Common myeloid progenitor, CD34-positive (primary cell): ENCODE data around the gene ASCC1.

Experiments
- CTCF ChIA-PET: fragments of 350-600 bp; sonication (Branson Sonifier 250); formaldehyde crosslinking; loops from one replicate; lab custom pipeline; 2021; ENCODE audit warnings: antibody characterized with exemption; lab: Charles Lee
- POLR2A ChIA-PET: fragments of 350-600 bp; sonication (Branson Sonifier 250); formaldehyde crosslinking; loops from one replicate; lab custom pipeline; 2021; ENCODE audit warnings: antibody characterized with exemption; lab: Charles Lee
- DNase-seq, 3 donors: peaks; one replicate each; pipeline versions ENCODE4 v3.0.0 to v3.0.0-alpha.2; 2013
- H3K27ac ChIP-seq, 2 experiments: 1 replicate in 1 of 2; 2 replicates in 1 of 2; pipeline ENCODE4 v1.7.0; 2013; ENCODE audit warnings: inconsistent platforms in 2 of 2, low read length in 2 of 2, mild to moderate bottlenecking in 2 of 2, low read depth in 1 of 2, moderate library complexity in 1 of 2; ENCODE audit not compliant: severe bottlenecking in 2 of 2, insufficient read depth in 1 of 2, poor library complexity in 1 of 2
- H3K27me3 ChIP-seq, 5 experiments: replicated peaks in 2 of 5; 1 replicate in 3 of 5; 2 replicates in 2 of 5; pipeline versions ENCODE4 v1.6.1 to v1.7.0; 2013; ENCODE audit warnings: low read length in 4 of 5, mild to moderate bottlenecking in 2 of 5, moderate library complexity in 2 of 5, inconsistent platforms in 1 of 5; ENCODE audit not compliant: insufficient read depth in 5 of 5, control insufficient read depth in 4 of 5
- H3K36me3 ChIP-seq, 4 experiments: 1 replicate in 2 of 4; 2 replicates in 2 of 4; pipeline versions ENCODE4 v1.6.1 to v1.7.0; 2013; ENCODE audit warnings: low read length in 3 of 4, control low read depth in 1 of 4, mild to moderate bottlenecking in 1 of 4; ENCODE audit not compliant: control insufficient read depth in 4 of 4, insufficient read depth in 4 of 4
- H3K4me1 ChIP-seq, 4 experiments: 1 replicate in 3 of 4; 2 replicates in 1 of 4; pipeline versions ENCODE4 v1.6.1 to v1.7.1; 2013; ENCODE audit warnings: low read length in 3 of 4, mild to moderate bottlenecking in 3 of 4, control low read depth in 1 of 4, inconsistent platforms in 1 of 4, moderate library complexity in 1 of 4; ENCODE audit not compliant: control insufficient read depth in 4 of 4, insufficient read depth in 4 of 4; ENCODE audit errors: control extremely low read depth in 1 of 4
- H3K4me3 ChIP-seq, 7 experiments: 1 replicate in 4 of 7; 2 replicates in 3 of 7; pipeline versions ENCODE4 v1.5.1 to v1.7.0; 2013; ENCODE audit warnings: mild to moderate bottlenecking in 7 of 7, low read length in 6 of 7, moderate library complexity in 6 of 7, inconsistent platforms in 2 of 7, low read depth in 2 of 7, control low read depth in 1 of 7; ENCODE audit not compliant: insufficient read depth in 4 of 7, control insufficient read depth in 1 of 7; ENCODE audit errors: extremely low read depth in 1 of 7
- H3K9me3 ChIP-seq, 5 experiments: 1 replicate in 4 of 5; 2 replicates in 1 of 5; pipeline versions ENCODE4 v1.6.1 to v1.7.1; 2013; ENCODE audit warnings: low read length in 4 of 5, mild to moderate bottlenecking in 2 of 5, inconsistent platforms in 1 of 5, low read depth in 1 of 5, moderate library complexity in 1 of 5; ENCODE audit not compliant: control insufficient read depth in 4 of 5, insufficient read depth in 2 of 5; ENCODE audit errors: control extremely low read depth in 1 of 5
- WGBS: methylation state at CpG from one replicate; pipeline ENCODE4 v1.1.5; 2013; ENCODE audit not compliant: insufficient coverage; 5-methylcytosine and 5-hydroxymethylcytosine counted together

The ASCC1 gene

GRCh38 chr10:72134785-72135767, 81.0 kb downstream of the ASCC1 start:
- no peak overlapping the region for H3K4me3 ChIP-seq
- ChIA-PET CTCF (interaction anchor here (1.1 to 1.4 kb wide), 3 partner anchors 9 to 201 kb away, joined by 3 to 4 read pairs (median 4); no protein-coding TSS in a partner anchor), POLR2A (no interaction called here)
- H3K4me1 ChIP-seq, result peaks cover 0 to 9% (median 4%) of the 10 kb centered on the region in 4 experiments
- WGBS, result 74% methylated on average over 7 of the region's 10 CpGs
- no peak for DNase-seq
- H3K9me3 ChIP-seq, result peaks cover 0 to 5% (median 0%) of the 10 kb centered on the region in 5 experiments
- no peaks in the 10 kb centered on the region for H3K27me3 ChIP-seq
- H3K27ac ChIP-seq, result no peak overlapping the region
- H3K36me3 ChIP-seq, result peaks cover 0 to 6% (median 1%) of the 10 kb centered on the region in 4 experiments

- H3K27ac ChIP-seq, result no peak overlapping the region
- no peaks in the 10 kb centered on the region for H3K27me3 ChIP-seq
- no peak overlapping the region for H3K4me3 ChIP-seq
- peaks cover 0 to 6% (median 1%) of the 10 kb centered on the region in 4 experiments for H3K36me3 ChIP-seq
- ChIA-PET POLR2A (no interaction called here), CTCF (interaction anchor here (0.9 to 1.4 kb wide), 2 partner anchors 85 to 104 kb away, joined by 3 read pairs; no protein-coding TSS in a partner anchor)
- peaks cover 0 to 5% (median 0%) of the 10 kb centered on the region in 5 experiments for H3K9me3 ChIP-seq
- H3K4me1 ChIP-seq, result peaks cover 0 to 9% (median 4%) of the 10 kb centered on the region in 4 experiments
- no peak for DNase-seq
Observed at GRCh38 chr10:72133517-72133916, 82.6 kb downstream of the ASCC1 start.

DNA sequence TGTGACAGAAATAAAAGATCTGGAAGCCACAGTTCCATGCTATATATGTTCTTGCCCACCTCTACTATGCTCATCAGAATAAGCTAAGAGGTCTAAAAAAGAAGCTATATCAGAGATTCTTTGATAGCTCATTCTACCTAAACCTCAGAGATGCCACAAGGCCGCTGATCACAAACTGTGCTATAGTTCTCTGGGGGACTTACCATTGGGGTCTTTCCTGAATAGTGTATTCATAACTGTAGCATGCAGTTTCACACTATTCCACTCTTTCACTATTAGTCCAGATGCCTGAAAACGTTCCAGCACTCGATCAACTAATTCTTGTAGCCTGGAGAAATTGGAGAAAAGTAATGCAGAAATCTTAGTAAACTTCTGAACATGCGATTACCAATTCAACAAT, 83.2 kb downstream of the ASCC1 start:
- Histone ChIP-seq H3K4me3 (no peak overlapping the region), H3K9me3 (peaks cover 0 to 5% (median 0%) of the 10 kb centered on the region in 5 experiments), H3K4me1 (peaks cover 0 to 9% (median 1%) of the 10 kb centered on the region in 4 experiments), H3K27me3 (no peaks in the 10 kb centered on the region), H3K36me3 (peaks cover 0 to 6% (median 1%) of the 10 kb centered on the region in 4 experiments), H3K27ac (no peak overlapping the region)
- CTCF ChIA-PET, result interaction anchor here (0.9 to 2.2 kb wide), 5 partner anchors 17 to 210 kb away, joined by 3 to 8 read pairs (median 4); no protein-coding TSS in a partner anchor
- DNase-seq, result no peak
- WGBS, result 92% methylated on average over 2 of the region's 4 CpGs
- POLR2A ChIA-PET, result interaction anchor here (1.2 kb wide), 1 partner anchor 8 kb away, joined by 3 read pairs; no protein-coding TSS in a partner anchor

DNA sequence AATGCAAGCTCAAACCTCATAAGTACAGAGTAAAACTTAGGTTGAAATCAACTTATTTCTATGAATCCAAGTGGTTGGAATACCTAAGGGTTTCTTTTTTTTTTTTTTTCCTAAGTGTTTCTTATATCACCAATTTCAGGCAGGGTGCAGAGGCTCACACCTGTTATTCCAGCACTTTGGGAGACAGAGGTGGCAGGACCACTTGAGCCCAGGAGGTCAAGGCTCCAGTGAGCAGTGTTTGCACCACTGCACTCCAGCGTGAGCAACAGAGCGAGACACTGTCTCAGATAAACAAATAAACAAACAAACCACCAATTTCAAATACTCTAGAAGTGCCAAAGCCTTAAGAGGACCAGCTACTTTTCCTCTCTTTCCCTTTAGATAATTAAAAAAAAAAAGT, 88.5 kb downstream of the ASCC1 start:
- H3K36me3 ChIP-seq, result peaks cover 0 to 3% (median 2%) of the 10 kb centered on the region in 4 experiments
- POLR2A ChIA-PET, result interaction anchor here (1.1 kb wide), 1 partner anchor 12 kb away, joined by 3 read pairs; no protein-coding TSS in a partner anchor
- WGBS, result no CpG with 5 or more reads among the region's 2 CpGs
- H3K4me1 ChIP-seq, result no peaks in the 10 kb centered on the region
- H3K9me3 ChIP-seq, result no peaks in the 10 kb centered on the region
- CTCF ChIA-PET, result interaction anchor here (0.7 to 4.1 kb wide), 9 partner anchors 11 to 215 kb away, joined by 3 to 44 read pairs (median 4); no protein-coding TSS in a partner anchor
- DNase-seq, result no peak
- no peak overlapping the region for H3K4me3 ChIP-seq
- no peak overlapping the region for H3K27ac ChIP-seq
- H3K27me3 ChIP-seq, result no peaks in the 10 kb centered on the region

DNA sequence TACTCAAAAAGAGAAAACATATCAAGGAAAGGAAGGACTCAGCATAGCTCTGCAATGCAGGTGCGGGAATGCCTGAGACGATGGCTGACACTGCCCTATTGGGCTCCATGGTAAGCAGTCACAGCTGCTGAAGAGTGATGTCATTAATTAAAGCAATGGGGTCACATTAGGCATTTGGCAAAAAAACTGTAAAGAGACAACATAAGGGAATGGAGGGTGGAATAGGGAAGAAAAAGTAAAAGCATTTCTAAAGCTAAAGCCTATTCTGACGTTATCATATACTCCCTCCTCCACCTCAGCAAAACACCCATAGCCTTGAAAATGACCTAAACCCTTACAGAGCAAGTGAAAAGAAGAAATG, 89.2 kb downstream of the ASCC1 start:
- CTCF ChIA-PET, result interaction anchor here (0.7 to 4.1 kb wide), 19 partner anchors 12 to 215 kb away, joined by 3 to 44 read pairs (median 5); no protein-coding TSS in a partner anchor
- WGBS, result 100% methylated on average over 3 of the region's 3 CpGs

GRCh38 chr10:72126184-72126871, 89.7 kb downstream of the ASCC1 start:
- H3K9me3 ChIP-seq, result no peaks in the 10 kb centered on the region
- ChIA-PET CTCF (interaction anchor here (0.9 to 4.1 kb wide), 22 partner anchors 9 to 223 kb away, joined by 3 to 44 read pairs (median 4); no protein-coding TSS in a partner anchor), POLR2A (no interaction called here)
- H3K4me3 ChIP-seq, result no peak overlapping the region
- H3K27me3 ChIP-seq, result no peaks in the 10 kb centered on the region
- DNase-seq, result peak; percentile 55 to 65 (median 59)
- no peaks in the 10 kb centered on the region for H3K4me1 ChIP-seq
- H3K36me3 ChIP-seq, result peaks cover 0 to 7% (median 1%) of the 10 kb centered on the region in 4 experiments
- no peak overlapping the region for H3K27ac ChIP-seq
- 86% methylated on average over 1 of the region's 3 CpGs for WGBS

More for the DNA sequence above, 89.2 kb downstream of the ASCC1 start:
- H3K9me3 ChIP-seq, result no peaks in the 10 kb centered on the region
- no peak overlapping the region for H3K27ac ChIP-seq
- DNase-seq, result no peak
- peaks cover 0 to 7% (median 1%) of the 10 kb centered on the region in 4 experiments for H3K36me3 ChIP-seq
- POLR2A ChIA-PET, result no interaction called here
- H3K4me1 ChIP-seq, result no peaks in the 10 kb centered on the region
- H3K4me3 ChIP-seq, result no peak overlapping the region
- no peaks in the 10 kb centered on the region for H3K27me3 ChIP-seq
